Keratinocyte (primary cell): ENCODE results near the gene TMEM151A. TPM values are rescaled to one million over a fixed set of nuclear protein-coding genes. Genes with fewer than 3 reads are reported as not detected.
"Not testable (repeated sequence)": the region's sequence is repeated elsewhere in the genome, so short reads cannot be mapped to it uniquely, and the experiment has no call there.

Experiments used
- DNase-seq: peaks from one replicate; pipeline ENCODE4 v3.0.0-alpha.2; 2011; ENCODE audit warnings: low read depth, missing footprints, low spot score
- FAIRE-seq: peaks from 2 replicates; lab custom pipeline; 2011; peaks lifted over from hg19 to GRCh38; lab: Jason Lieb, UNC
- H2AFZ ChIP-seq: 2 replicates; pipeline ENCODE4 v1.6.0; 2012; ENCODE audit warnings: low read length, control low read depth, inconsistent platforms; ENCODE audit not compliant: control insufficient read depth
- H3K27ac ChIP-seq: 2 replicates; pipeline ENCODE4 v1.5.1; 2011; ENCODE audit warnings: low read length; ENCODE audit not compliant: control insufficient read depth, insufficient read depth
- H3K27me3 ChIP-seq: 3 replicates; pipeline ENCODE4 v1.6.0; 2011; ENCODE audit warnings: low read length; ENCODE audit not compliant: control insufficient read depth, insufficient read depth; ENCODE audit errors: extremely low read depth
- H3K36me3 ChIP-seq, 2 experiments: 2 replicates in 1 of 2; 3 replicates in 1 of 2; pipeline ENCODE4 v1.5.1; 2011; ENCODE audit warnings: low read length in 2 of 2, mild to moderate bottlenecking in 1 of 2; ENCODE audit not compliant: control insufficient read depth in 2 of 2, insufficient read depth in 2 of 2; ENCODE audit errors: extremely low read depth in 1 of 2
- H3K4me1 ChIP-seq: 3 replicates; pipeline ENCODE4 v1.5.1; 2011; ENCODE audit warnings: low read length; ENCODE audit not compliant: control insufficient read depth, insufficient read depth; ENCODE audit errors: extremely low read depth
- H3K4me2 ChIP-seq: 3 replicates; pipeline ENCODE4 v1.6.0; 2011; ENCODE audit warnings: low read depth, low read length; ENCODE audit not compliant: control insufficient read depth, insufficient read depth; ENCODE audit errors: extremely low read depth
- H3K4me3 ChIP-seq, 3 experiments: fragments of 200-600 bp in 1 of 3; sonication (generic) in 1 of 3; 2 replicates in 2 of 3; 3 replicates in 1 of 3; pipeline ENCODE4 v1.5.1; 2011 to 2016; ENCODE audit warnings: low read length in 3 of 3, mild to moderate bottlenecking in 3 of 3, control low read depth in 2 of 3, inconsistent platforms in 1 of 3, low read depth in 1 of 3, mixed read lengths in 1 of 3, mixed run types in 1 of 3, moderate library complexity in 1 of 3; ENCODE audit not compliant: control insufficient read depth in 2 of 3, insufficient read depth in 2 of 3; ENCODE audit errors: extremely low read depth in 1 of 3
- H3K79me2 ChIP-seq: 2 replicates; pipeline ENCODE4 v1.6.0; 2012; ENCODE audit warnings: low read length; ENCODE audit not compliant: control insufficient read depth, insufficient read depth
- H3K9ac ChIP-seq: 3 replicates; pipeline ENCODE4 v1.6.0; 2011; ENCODE audit warnings: low read length; ENCODE audit not compliant: control insufficient read depth, insufficient read depth; ENCODE audit errors: extremely low read depth
- H3K9me1 ChIP-seq: 3 replicates; pipeline ENCODE4 v1.6.0; 2011; ENCODE audit warnings: low read length; ENCODE audit not compliant: control insufficient read depth, insufficient read depth; ENCODE audit errors: extremely low read depth
- H3K9me3 ChIP-seq: 2 replicates; pipeline ENCODE4 v1.5.1; 2012; ENCODE audit warnings: low read depth, low read length; ENCODE audit not compliant: control insufficient read depth
- H4K20me1 ChIP-seq: 3 replicates; pipeline ENCODE4 v1.6.0; 2011; ENCODE audit warnings: low read length; ENCODE audit not compliant: control insufficient read depth, insufficient read depth; ENCODE audit errors: extremely low read depth
- EZH2 ChIP-seq: IDR thresholded peaks from one replicate; pipeline ENCODE4 v1.6.1; 2012; ENCODE audit warnings: inconsistent platforms, mild to moderate bottlenecking, low read length, moderate library complexity
- dilution Hi-C: fragments of 300-500 bp; cut with MboI; formaldehyde crosslinking; loops from one replicate; pipeline ENCODE4 v1.7.0; 2020; ENCODE audit warnings: low sequenced_read_pairs; ENCODE audit not compliant: extremely low pct_ligation_motif_present
- polyA plus RNA-seq, 5 experiments: library from polyadenylated mRNA; depleted of rRNA in 3 of 5; stranded (reverse) in 3 of 5; stranded (forward) in 1 of 5; unstranded in 1 of 5; fragments of >200 nt; gene quantifications; 1 replicate in 1 of 5; 2 replicates in 3 of 5; 3 replicates in 1 of 5; pipeline versions ENCODE4 v1.2.1 to v1.2.3, GENCODE V29; 2011 to 2012; ENCODE audit warnings: missing spikeins in 2 of 5, low read depth in 1 of 5, low replicate concordance in 1 of 5
- TF ChIP-seq, protein P1 (sequence below), 3 experiments: IDR thresholded peaks in 1 of 3; conservative IDR thresholded peaks in 1 of 3; optimal IDR thresholded peaks in 1 of 3; 2 replicates in 2 of 3; 3 replicates in 1 of 3; pipeline versions ENCODE3 to v1.5.1; 2011; ENCODE audit warnings: low read length in 3 of 3, mild to moderate bottlenecking in 3 of 3, moderate library complexity in 2 of 3, control low read depth in 1 of 3, inconsistent platforms in 1 of 3; ENCODE audit not compliant: insufficient read depth in 2 of 3; ENCODE audit errors: extremely low read depth in 1 of 3

TMEM151A gene
- polyA plus RNA-seq, 1 donor (not counting 4 experiments of a cell fraction or from before 2014, with no cell fraction given), result not detected

DNA sequence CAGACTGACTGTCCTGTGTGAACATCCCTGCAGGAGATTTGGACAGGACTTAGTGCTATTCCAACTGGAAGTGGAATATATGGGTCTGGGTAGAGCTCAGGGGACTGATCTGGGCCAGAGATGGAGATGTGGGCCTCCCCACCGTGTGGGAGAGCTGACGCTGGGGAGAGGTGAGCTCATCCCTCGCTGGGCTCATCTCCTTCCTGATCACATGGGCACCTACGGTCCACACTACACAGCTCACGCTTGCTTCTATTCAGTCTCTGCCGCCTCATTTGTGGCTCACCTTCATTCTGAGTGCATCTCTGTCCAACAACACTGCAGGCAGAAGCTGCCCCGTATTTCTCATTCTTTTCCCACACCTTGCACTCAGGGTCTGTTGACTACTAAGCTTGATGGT is 39.9 kb upstream of the TMEM151A start:
- DNase-seq (no peak), FAIRE-seq (no peak)
- no peaks in the 10 kb centered on the region for H4K20me1 ChIP-seq
- dilution Hi-C loops, result no loop called here
- H3K4me1 ChIP-seq, result peaks cover 2% of the 10 kb centered on the region
- TF ChIP-seq EZH2, result no peak
- TF ChIP-seq, protein P1, sequence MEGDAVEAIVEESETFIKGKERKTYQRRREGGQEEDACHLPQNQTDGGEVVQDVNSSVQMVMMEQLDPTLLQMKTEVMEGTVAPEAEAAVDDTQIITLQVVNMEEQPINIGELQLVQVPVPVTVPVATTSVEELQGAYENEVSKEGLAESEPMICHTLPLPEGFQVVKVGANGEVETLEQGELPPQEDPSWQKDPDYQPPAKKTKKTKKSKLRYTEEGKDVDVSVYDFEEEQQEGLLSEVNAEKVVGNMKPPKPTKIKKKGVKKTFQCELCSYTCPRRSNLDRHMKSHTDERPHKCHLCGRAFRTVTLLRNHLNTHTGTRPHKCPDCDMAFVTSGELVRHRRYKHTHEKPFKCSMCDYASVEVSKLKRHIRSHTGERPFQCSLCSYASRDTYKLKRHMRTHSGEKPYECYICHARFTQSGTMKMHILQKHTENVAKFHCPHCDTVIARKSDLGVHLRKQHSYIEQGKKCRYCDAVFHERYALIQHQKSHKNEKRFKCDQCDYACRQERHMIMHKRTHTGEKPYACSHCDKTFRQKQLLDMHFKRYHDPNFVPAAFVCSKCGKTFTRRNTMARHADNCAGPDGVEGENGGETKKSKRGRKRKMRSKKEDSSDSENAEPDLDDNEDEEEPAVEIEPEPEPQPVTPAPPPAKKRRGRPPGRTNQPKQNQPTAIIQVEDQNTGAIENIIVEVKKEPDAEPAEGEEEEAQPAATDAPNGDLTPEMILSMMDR (optimal IDR thresholded peaks at IDR 0.05 in 1 of 3, IDR thresholded peaks at IDR 0.05 in 1 of 3, conservative IDR thresholded peaks at IDR 0.05 in 1 of 3; ENCODE audit: extremely low read depth in 1 of 3, insufficient read depth in 2 of 3, low read length in 3 of 3), result no peak
- H3K36me3 ChIP-seq, result peaks cover 4 to 5% of the 10 kb centered on the region in 2 experiments
- H3K9me1 ChIP-seq, result no peaks in the 10 kb centered on the region
- no peak overlapping the region for H3K9ac ChIP-seq
- no peaks in the 10 kb centered on the region for H3K27me3 ChIP-seq
- no peaks in the 10 kb centered on the region for H3K79me2 ChIP-seq
- H2AFZ ChIP-seq, result no peak overlapping the region
- no peaks in the 10 kb centered on the region for H3K9me3 ChIP-seq
- no peak overlapping the region for H3K4me3 ChIP-seq
- no peak overlapping the region for H3K27ac ChIP-seq
- H3K4me2 ChIP-seq, result no peak overlapping the region

DNA sequence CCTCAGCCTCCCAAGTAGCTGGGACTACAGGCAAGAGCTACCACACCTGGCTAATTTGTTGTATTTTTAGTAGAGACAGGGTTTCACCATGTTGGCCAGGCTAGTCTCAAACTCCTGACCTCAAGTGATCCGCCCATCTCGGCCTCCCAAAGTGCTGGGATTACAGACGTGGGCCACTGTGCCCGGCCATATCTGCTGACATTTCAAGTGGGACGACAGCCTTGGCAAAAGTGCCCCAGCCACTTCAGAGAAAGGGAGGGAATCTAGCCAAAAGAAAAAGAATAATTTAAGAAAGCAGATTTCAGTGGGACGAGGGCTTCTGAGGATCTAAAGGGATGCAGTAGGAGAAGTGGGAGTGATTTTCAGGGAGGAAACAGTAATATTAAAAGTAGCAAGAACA is 38.6 kb upstream of the TMEM151A start:
- H3K27ac ChIP-seq, DNase-seq, H3K9ac ChIP-seq, FAIRE-seq, H4K20me1 ChIP-seq, H3K79me2 ChIP-seq, dilution Hi-C loops, H2AFZ ChIP-seq, H3K36me3 ChIP-seq, H3K4me3 ChIP-seq, H3K4me2 ChIP-seq, H3K9me3 ChIP-seq, H3K27me3 ChIP-seq, H3K4me1 ChIP-seq, H3K9me1 ChIP-seq: not testable (repeated sequence)

DNA sequence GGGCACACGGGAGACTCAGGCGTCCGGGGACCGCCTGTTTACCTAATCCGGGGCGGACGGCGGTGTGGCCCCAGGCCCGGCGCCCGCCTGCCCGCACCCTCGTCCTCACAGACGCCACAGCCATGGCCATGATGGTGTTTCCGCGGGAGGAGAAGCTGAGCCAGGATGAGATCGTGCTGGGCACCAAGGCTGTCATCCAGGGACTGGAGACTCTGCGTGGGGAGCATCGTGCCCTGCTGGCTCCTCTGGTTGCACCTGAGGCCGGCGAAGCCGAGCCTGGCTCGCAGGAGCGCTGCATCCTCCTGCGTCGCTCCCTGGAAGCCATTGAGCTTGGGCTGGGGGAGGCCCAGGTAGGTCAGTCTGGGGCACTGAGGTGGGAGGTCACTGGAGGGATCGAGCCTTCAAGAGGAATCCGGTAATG is 33.2 kb upstream of the TMEM151A start:
- peak overlapping the region; percentile 27 for H2AFZ ChIP-seq
- FAIRE-seq, result no peak

More for the DNA sequence above, 33.2 kb upstream of the TMEM151A start:
- peak overlapping the region; percentile 69 to 89 (median 87) for H3K4me3 ChIP-seq
- H3K4me1 ChIP-seq, result peaks cover 13% of the 10 kb centered on the region
- peaks cover 25 to 28% of the 10 kb centered on the region in 2 experiments for H3K36me3 ChIP-seq
- H3K27me3 ChIP-seq, result no peaks in the 10 kb centered on the region
- no peak for TF ChIP-seq EZH2
- TF ChIP-seq, protein P1 (optimal IDR thresholded peaks at IDR 0.05 in 1 of 3, IDR thresholded peaks at IDR 0.05 in 1 of 3, conservative IDR thresholded peaks at IDR 0.05 in 1 of 3; ENCODE audit: extremely low read depth in 1 of 3, insufficient read depth in 2 of 3, low read length in 3 of 3), result peak in 1 of 3 experiments; percentile 23
- dilution Hi-C loops, result no loop called here
- peak overlapping the region; percentile 95 for H3K4me2 ChIP-seq
- DNase-seq, result no peak
- H3K27ac ChIP-seq, result peak overlapping the region; percentile 61
- H3K9ac ChIP-seq, result peak overlapping the region; percentile 87
- no peaks in the 10 kb centered on the region for H4K20me1 ChIP-seq
- H3K79me2 ChIP-seq, result peaks cover 13% of the 10 kb centered on the region
- no peaks in the 10 kb centered on the region for H3K9me1 ChIP-seq
- no peaks in the 10 kb centered on the region for H3K9me3 ChIP-seq
